ENCODE measurements around the gene RAP1GAP. TPM values are rescaled to one million over a fixed set of nuclear protein-coding genes. Genes with fewer than 3 reads are reported as not detected.

RAP1GAP gene
- total and polyA plus RNA-seq, 2 of the 13 experiments (the other 11 are each of a cell fraction or from before 2014, with no cell fraction given), result 11.9 to 37.5 TPM

DNA sequence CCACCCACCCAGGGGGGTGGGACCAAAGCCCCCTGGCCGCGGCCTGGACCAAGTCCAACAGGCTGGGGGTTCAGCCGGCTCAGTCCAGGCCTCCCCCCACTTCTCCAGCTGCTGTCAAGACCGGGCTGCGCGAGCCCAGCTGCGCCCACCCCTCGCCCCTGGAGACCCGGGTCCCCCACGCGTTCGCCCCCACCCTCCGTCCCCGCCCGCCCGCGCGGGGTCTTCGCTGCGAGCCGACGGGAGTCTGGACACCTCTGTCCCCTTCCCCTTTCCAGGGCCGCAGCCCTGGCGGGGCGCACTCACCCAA is 253 bp downstream of the RAP1GAP start (continued):
- TF ChIP-seq ZHX2 (IDR thresholded peaks at IDR 0.05; ENCODE audit: low read depth), result no peak
- TF ChIP-seq ZHX2 (CRISPR knock-in tag; IDR thresholded peaks at IDR 0.05; ENCODE audit: borderline replicate concordance), result 0 out of 2 replicates have a peak, but pooled peaks have one; percentile 45
- no peak for TF ChIP-seq ARID5B (CRISPR knock-in tag; IDR thresholded peaks at IDR 0.05)
- TF ChIP-seq HMG20B (CRISPR knock-in tag; conservative IDR thresholded peaks at IDR 0.05), result no peak

Measured in HepG2 (cell line).